Thoracic aorta (tissue), 2 donors: ENCODE data around the gene SLC35F2. TPM values are rescaled to one million over a fixed set of nuclear protein-coding genes. Genes with fewer than 3 reads are reported as not detected.

ENCODE experiments used
- ATAC-seq: fragments of 150-250 bp; one replicate; pipeline ENCODE4 v1.8.0; 2017; ENCODE audit warnings: low read depth; ENCODE audit not compliant: insufficient number of reproducible peaks, low FRiP score
- DNase-seq: peaks from one replicate; pipeline ENCODE4 v3.0.0-alpha.2; 2020; ENCODE audit warnings: low spot score
- H3K27ac ChIP-seq, 2 donors: fragments of 200-600 bp; sonication (generic); 1 replicate in 1 of 2; 2 replicates in 1 of 2; pipeline ENCODE4 v1.5.1; 2016; ENCODE audit warnings: mild to moderate bottlenecking in 2 of 2, moderate library complexity in 2 of 2
- H3K27me3 ChIP-seq: fragments of 200-600 bp; sonication (generic); replicated peaks from 2 replicates; pipeline ENCODE4 v1.6.0; 2016; ENCODE audit warnings: mild to moderate bottlenecking; ENCODE audit not compliant: insufficient read depth
- H3K36me3 ChIP-seq: fragments of 200-600 bp; sonication (generic); one replicate; pipeline ENCODE4 v1.5.1; 2016
- H3K4me1 ChIP-seq, 2 donors: fragments of 200-600 bp; sonication (generic); 1 replicate in 1 of 2; 2 replicates in 1 of 2; pipeline versions ENCODE4 v1.5.1 to v1.6.0; 2016; ENCODE audit warnings: low read depth in 2 of 2, mild to moderate bottlenecking in 1 of 2; ENCODE audit not compliant: control insufficient read depth in 1 of 2
- H3K4me3 ChIP-seq: fragments of 200-600 bp; sonication (generic); 2 replicates; pipeline ENCODE4 v1.5.1; 2016; ENCODE audit warnings: mild to moderate bottlenecking
- H3K9me3 ChIP-seq: fragments of 200-600 bp; sonication (generic); 2 replicates; pipeline ENCODE4 v1.5.1; 2016
- total RNA-seq, 2 donors: library from RNA; depleted of rRNA; stranded (reverse); fragments of >200 nt; gene quantifications; one replicate each; pipeline versions ENCODE4 v1.1.0 to v1.2.3, GENCODE V29; 2016
- TF ChIP-seq, protein P1 (sequence below): fragments of 200-600 bp; sonication (generic); IDR thresholded peaks from one replicate; pipeline ENCODE4 v1.5.1; 2019; ENCODE audit warnings: antibody characterized with exemption

Gene SLC35F2
- total RNA-seq, 2 donors from 2014 or later = 10.0 to 13.5 TPM

- no peak for ATAC-seq
- H3K4me1 ChIP-seq = no peaks in the 10 kb centered on the region
- TF ChIP-seq, protein P1, sequence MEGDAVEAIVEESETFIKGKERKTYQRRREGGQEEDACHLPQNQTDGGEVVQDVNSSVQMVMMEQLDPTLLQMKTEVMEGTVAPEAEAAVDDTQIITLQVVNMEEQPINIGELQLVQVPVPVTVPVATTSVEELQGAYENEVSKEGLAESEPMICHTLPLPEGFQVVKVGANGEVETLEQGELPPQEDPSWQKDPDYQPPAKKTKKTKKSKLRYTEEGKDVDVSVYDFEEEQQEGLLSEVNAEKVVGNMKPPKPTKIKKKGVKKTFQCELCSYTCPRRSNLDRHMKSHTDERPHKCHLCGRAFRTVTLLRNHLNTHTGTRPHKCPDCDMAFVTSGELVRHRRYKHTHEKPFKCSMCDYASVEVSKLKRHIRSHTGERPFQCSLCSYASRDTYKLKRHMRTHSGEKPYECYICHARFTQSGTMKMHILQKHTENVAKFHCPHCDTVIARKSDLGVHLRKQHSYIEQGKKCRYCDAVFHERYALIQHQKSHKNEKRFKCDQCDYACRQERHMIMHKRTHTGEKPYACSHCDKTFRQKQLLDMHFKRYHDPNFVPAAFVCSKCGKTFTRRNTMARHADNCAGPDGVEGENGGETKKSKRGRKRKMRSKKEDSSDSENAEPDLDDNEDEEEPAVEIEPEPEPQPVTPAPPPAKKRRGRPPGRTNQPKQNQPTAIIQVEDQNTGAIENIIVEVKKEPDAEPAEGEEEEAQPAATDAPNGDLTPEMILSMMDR = no peak
- DNase-seq = no peak
- no peaks in the 10 kb centered on the region for H3K36me3 ChIP-seq
- H3K27me3 ChIP-seq = no peaks in the 10 kb centered on the region
- H3K9me3 ChIP-seq = no peaks in the 10 kb centered on the region
- H3K4me3 ChIP-seq = no peak overlapping the region
- H3K27ac ChIP-seq = no peak overlapping the region
These were observed 70.9 kb downstream of the SLC35F2 start for GRCh38 chr11:107787733-107788132.

DNA sequence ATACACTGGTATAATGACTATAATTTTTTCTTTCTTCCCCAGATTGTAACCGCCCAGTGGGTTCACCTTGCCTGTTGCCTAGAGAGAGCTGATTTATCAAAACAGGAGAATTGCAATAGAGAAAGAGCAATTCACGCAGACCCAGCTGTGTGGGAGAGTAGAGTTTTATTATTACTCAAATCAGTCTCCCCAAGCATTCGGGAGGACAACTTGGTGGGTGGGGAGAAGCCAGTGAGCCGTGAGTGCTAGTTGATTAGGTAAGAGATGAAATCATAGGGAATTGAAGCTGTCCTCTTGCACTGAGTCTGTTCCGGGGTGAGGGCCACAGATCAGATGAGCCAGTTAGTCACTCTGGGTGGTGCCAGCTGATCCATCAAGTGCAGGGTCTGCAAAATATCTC, 73.2 kb downstream of the SLC35F2 start:
- TF ChIP-seq, protein P1 = no peak
- no peak for ATAC-seq
- Histone ChIP-seq H3K4me1 (no peaks in the 10 kb centered on the region), H3K9me3 (no peaks in the 10 kb centered on the region), H3K4me3 (no peak overlapping the region), H3K27ac (no peak overlapping the region), H3K36me3 (no peaks in the 10 kb centered on the region), H3K27me3 (no peaks in the 10 kb centered on the region)
- no peak for DNase-seq

DNA sequence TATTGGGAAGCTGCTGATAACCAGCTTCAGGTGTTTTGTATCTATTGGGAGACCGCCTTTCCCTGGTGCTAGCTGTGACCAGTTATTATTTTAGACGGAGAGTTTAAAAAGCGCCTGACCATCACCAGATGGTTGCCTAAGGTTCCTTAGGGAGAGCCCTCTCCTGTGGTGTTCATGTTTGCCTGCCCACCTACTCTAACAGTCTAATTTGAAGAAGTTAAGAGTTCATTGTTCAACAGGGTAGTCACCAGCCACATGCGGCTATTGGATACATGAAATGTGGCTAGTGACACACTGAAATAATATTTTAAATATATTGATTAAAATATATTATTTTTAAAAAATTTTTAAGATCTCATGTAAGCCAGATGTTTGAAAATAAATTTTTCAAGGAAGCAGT, 75.5 kb downstream of the SLC35F2 start:
- H3K9me3 ChIP-seq = no peaks in the 10 kb centered on the region
- no peaks in the 10 kb centered on the region for H3K4me1 ChIP-seq
- ATAC-seq (no peak), DNase-seq (no peak)
- H3K27ac ChIP-seq = no peak overlapping the region
- no peak overlapping the region for H3K4me3 ChIP-seq
- no peaks in the 10 kb centered on the region for H3K27me3 ChIP-seq
- TF ChIP-seq, protein P1 = no peak
- H3K36me3 ChIP-seq = no peaks in the 10 kb centered on the region

GRCh38 chr11:107780775-107781174, 77.8 kb downstream of the SLC35F2 start:
- Histone ChIP-seq H3K9me3 (no peaks in the 10 kb centered on the region), H3K4me1 (no peaks in the 10 kb centered on the region), H3K36me3 (no peaks in the 10 kb centered on the region), H3K4me3 (no peak overlapping the region), H3K27me3 (no peaks in the 10 kb centered on the region), H3K27ac (no peak overlapping the region)
- ATAC-seq = no peak
- DNase-seq = no peak
- TF ChIP-seq, protein P1 = no peak

DNA sequence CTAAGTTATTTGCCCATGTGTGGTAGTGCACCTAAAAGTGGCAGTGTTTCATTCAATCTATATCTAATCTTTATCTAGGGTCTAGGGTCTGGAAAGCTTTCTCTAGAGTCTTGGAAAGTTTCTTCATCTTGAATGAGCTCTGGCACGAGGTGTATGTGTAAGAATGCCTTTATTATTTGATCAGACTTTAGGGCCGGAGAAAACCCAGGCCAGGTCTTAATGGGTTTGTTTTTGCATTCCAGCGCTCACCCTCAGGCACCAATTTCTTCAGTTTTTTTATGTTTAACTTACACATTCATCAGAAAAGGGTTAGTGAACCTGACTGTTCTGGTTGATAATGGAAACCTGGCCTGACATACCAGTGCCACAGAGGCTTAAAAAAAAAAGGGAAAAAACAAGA, 78.5 kb downstream of the SLC35F2 start:
- no peaks in the 10 kb centered on the region for H3K9me3 ChIP-seq
- H3K27me3 ChIP-seq = no peaks in the 10 kb centered on the region
- no peak overlapping the region for H3K4me3 ChIP-seq
- ATAC-seq (no peak), DNase-seq (no peak)
- H3K27ac ChIP-seq = no peak overlapping the region
- TF ChIP-seq, protein P1 = no peak
- no peaks in the 10 kb centered on the region for H3K36me3 ChIP-seq
- no peaks in the 10 kb centered on the region for H3K4me1 ChIP-seq
